ENCODE measurements around the gene DRC3.

DRC3 gene

DNA sequence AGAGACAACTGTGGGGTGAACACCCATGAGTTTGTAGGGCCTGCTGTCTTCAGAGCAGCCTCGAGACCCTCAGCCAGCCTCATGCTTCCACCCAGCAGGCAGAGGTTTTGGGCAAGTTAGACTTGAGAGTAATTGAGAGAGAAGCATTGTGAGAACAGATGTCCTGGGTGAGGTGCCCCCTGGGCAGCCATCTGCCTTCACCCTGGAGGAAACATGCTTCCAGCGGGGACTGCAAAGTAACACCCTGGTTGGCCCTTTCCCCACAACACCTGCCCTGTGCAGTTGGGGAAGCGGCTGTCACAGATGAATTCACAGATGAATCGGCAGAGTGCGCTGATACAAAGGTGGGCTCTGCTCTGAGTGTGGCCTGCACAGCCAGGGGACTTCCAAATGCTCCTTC, 42.9 kb downstream of the DRC3 start:
- Mint-ChIP-seq H3K4me1 (ENCODE audit: low read depth in 2 of 2) (no peaks in the 10 kb centered on the region), H3K36me3 (ENCODE audit: insufficient read depth) (peaks cover 12% of the 10 kb centered on the region), H3K9me3 (no peaks in the 10 kb centered on the region), H3K27ac (peak overlapping the region; percentile 41 to 46), H3K27me3 (no peaks in the 10 kb centered on the region), H3K4me3 (no peak overlapping the region)
- no peak for DNase-seq
- no peak for ATAC-seq (replicated peaks)

DNA sequence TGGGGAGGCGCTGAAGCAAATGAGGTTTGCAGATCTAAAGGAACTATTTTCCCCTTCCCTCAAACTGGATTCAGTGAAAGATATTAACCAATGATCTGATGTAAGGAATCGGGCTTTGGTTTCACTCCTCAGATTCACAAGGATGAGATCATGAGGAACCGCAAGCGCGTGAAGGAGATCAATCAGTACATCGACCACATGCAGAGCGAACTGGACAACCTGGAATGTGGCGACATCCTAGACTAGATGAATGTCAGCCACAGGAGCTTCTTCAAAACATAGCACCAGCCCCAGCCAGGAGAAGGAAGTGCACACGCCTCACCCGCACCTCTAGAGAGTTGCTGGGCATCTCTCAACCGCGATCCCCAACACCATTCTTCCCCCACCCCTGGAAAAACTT, 43.8 kb downstream of the DRC3 start:
- H3K9me3 Mint-ChIP-seq, result no peaks in the 10 kb centered on the region
- H3K4me1 Mint-ChIP-seq (ENCODE audit: low read depth in 2 of 2), result no peaks in the 10 kb centered on the region
- ATAC-seq (replicated peaks) (no peak), DNase-seq (no peak)
- H3K27ac Mint-ChIP-seq, result no peak overlapping the region
- peaks cover 12% of the 10 kb centered on the region for H3K36me3 Mint-ChIP-seq (ENCODE audit: insufficient read depth)
- no peak overlapping the region for H3K4me3 Mint-ChIP-seq
- no peaks in the 10 kb centered on the region for H3K27me3 Mint-ChIP-seq

DNA sequence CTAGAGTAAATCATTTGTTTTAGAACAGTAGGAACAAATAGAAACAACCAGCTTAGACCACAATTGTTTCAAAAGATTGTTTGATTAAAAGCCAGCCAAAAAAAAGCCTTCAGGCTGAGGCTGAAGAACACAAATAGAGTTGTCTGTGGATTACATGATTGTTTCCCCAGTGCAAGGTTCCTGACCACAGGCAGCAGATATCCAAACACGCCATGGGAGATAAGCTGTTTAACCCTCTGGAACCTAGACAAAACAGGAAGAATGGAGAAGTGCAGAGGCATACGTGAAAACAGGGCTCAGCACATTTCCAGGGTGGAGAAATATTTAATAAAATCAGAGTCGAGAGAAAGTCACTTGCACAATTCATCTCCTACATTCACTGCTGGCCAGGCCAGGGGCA, 45.3 kb downstream of the DRC3 start:
- Mint-ChIP-seq H3K36me3 (ENCODE audit: insufficient read depth) (peaks cover 12% of the 10 kb centered on the region), H3K4me1 (ENCODE audit: low read depth in 2 of 2) (no peaks in the 10 kb centered on the region), H3K9me3 (no peaks in the 10 kb centered on the region), H3K27ac (no peak overlapping the region), H3K4me3 (no peak overlapping the region), H3K27me3 (no peaks in the 10 kb centered on the region)
- DNase-seq (no peak), ATAC-seq (replicated peaks) (no peak)

DNA sequence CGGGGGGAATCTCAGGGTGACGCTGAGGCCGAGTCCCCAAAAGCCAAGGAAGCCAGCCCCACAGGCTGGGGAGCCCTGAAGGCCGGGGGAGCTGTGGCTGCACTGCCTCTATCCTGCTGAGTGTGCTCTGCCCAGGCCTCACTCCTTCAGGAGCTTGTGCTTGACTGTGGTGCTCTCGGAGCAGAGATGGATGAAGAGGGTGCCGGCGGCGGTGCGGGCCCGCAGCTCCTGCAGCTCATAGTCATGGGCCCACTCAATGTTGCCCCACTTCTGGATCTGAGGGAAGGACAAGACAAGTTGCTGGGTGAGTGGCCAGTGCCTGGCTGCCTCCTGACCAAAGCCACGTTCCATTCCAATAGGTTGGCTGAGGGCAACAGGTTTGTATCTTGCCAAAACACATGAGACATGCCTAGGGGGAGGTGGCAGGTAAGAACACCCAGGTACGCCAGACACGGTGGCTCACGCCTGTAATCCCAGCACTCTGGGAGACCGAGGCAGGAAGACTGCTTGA, 45.8 kb downstream of the DRC3 start:
- Mint-ChIP-seq H3K4me3 (no peak overlapping the region), H3K9me3 (no peaks in the 10 kb centered on the region), H3K4me1 (ENCODE audit: low read depth in 2 of 2) (no peaks in the 10 kb centered on the region), H3K27ac (no peak overlapping the region), H3K36me3 (ENCODE audit: insufficient read depth) (peaks cover 12% of the 10 kb centered on the region), H3K27me3 (no peaks in the 10 kb centered on the region)
- no peak for DNase-seq
- ATAC-seq (replicated peaks), result no peak

DNA sequence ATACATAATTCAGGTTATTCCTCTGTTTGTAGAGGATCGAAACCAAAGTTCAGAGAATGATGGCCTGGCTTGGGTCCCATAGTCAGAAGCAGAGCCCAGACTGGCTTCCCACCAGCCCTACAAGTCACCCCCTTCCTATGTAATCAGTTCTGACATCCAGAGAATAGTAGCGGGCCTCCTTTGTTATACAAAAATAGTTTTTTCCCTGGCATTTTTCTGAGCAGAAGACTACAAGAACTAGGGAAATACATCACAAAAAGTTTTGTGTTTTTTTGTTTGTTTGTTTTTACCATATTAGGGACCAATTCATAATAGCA, 47.1 kb downstream of the DRC3 start:
- Mint-ChIP-seq H3K36me3 (ENCODE audit: insufficient read depth) (peaks cover 21% of the 10 kb centered on the region), H3K27me3 (no peaks in the 10 kb centered on the region), H3K4me1 (ENCODE audit: low read depth in 2 of 2) (no peaks in the 10 kb centered on the region), H3K27ac (no peak overlapping the region), H3K4me3 (no peak overlapping the region), H3K9me3 (no peaks in the 10 kb centered on the region)
- ATAC-seq (replicated peaks) (no peak), DNase-seq (no peak)

DNA sequence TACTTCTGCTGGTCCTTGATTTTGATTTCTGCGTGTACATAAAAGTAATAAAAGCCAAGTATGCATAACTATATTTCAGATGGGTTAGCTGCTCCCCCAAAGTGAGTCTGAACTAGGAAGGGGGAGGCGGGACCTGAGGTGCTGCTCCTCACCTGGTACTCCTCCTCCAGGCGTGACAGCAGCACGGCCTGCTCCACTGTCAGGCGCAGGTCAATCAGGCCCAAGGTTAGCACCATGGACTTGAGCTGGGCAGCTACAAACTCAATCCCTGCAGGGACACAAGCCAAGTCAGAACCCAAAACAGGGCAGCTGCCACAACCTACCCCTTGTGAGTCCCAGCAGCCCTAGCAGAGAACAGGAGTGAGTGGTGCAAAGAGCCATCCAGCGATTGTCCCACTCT, 48.3 kb downstream of the DRC3 start:
- Mint-ChIP-seq H3K4me3 (no peak overlapping the region), H3K36me3 (ENCODE audit: insufficient read depth) (peaks cover 14% of the 10 kb centered on the region), H3K27ac (no peak overlapping the region), H3K9me3 (no peaks in the 10 kb centered on the region), H3K4me1 (ENCODE audit: low read depth in 2 of 2) (peaks cover 6 to 10% of the 10 kb centered on the region in 2 donors), H3K27me3 (no peaks in the 10 kb centered on the region)
- no peak for ATAC-seq (replicated peaks)
- no peak for DNase-seq

DNA sequence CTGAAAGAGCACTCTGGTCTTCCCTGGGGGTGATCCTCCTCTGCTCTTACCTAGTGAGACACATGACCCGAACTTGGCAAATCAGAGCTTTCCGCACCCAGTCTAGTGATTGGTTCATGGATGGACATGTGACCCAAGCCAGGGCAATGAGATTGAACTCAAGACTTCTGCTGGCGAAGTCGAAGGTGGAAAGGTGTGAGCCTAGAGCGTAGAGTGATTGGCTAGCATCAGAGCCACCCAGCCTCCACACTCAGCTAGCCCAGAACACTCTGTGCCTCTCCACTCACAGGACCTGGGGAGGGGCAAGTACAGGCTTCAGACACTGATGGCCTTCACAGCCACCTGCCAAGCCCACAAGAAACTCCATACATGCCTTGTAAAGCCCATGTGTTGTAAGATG, 48.7 kb downstream of the DRC3 start:
- H3K4me1 Mint-ChIP-seq (ENCODE audit: low read depth in 2 of 2), result peaks cover 10 to 14% of the 10 kb centered on the region in 2 donors
- H3K36me3 Mint-ChIP-seq (ENCODE audit: insufficient read depth), result peaks cover 14% of the 10 kb centered on the region
- no peaks in the 10 kb centered on the region for H3K9me3 Mint-ChIP-seq
- no peak overlapping the region for H3K4me3 Mint-ChIP-seq
- no peaks in the 10 kb centered on the region for H3K27me3 Mint-ChIP-seq
- DNase-seq (no peak), ATAC-seq (replicated peaks) (no peak)
- no peak overlapping the region for H3K27ac Mint-ChIP-seq

GRCh38 chr17:18025241-18025944, 52.7 kb downstream of the DRC3 start:
- H3K27ac Mint-ChIP-seq, result peak overlapping the region; percentile 78 to 92
- no peaks in the 10 kb centered on the region for H3K27me3 Mint-ChIP-seq
- H3K4me1 Mint-ChIP-seq (ENCODE audit: low read depth in 2 of 2), result peaks cover 16 to 17% of the 10 kb centered on the region in 2 donors
- peaks cover 14% of the 10 kb centered on the region for H3K36me3 Mint-ChIP-seq (ENCODE audit: insufficient read depth)
- peak overlapping the region; percentile 48 to 64 for H3K4me3 Mint-ChIP-seq
- DNase-seq, result peak in 2 of 3 experiments; percentile 11 to 27
- H3K9me3 Mint-ChIP-seq, result no peaks in the 10 kb centered on the region
- ATAC-seq (replicated peaks), result peak; percentile 78

- peaks cover 16 to 17% of the 10 kb centered on the region in 2 donors for H3K4me1 Mint-ChIP-seq (ENCODE audit: low read depth in 2 of 2)
These were observed 53.5 kb downstream of the DRC3 start for GRCh38 chr17:18025945-18026776.

DNA sequence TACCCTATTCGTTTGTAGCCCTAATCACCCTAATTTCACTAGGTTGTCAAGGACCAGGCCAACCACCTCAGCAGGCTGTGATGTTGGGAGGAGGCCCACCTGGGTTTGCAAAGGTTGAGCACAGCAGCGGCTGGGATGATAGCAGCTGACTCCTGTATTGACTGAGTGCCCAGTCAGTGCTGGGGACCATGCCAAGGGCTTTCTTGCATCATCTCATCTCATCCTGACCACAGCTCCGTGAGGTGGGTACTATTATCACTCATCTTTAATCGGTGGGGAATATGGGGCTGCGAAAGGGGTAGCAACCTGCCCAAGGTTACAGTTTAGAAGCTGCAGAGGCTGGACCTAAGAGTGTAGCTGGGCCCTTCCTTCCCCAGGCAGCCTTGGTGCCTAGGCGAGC, 54.6 kb downstream of the DRC3 start:
- Mint-ChIP-seq H3K4me1 (ENCODE audit: low read depth in 2 of 2) (peaks cover 16 to 17% of the 10 kb centered on the region in 2 donors), H3K4me3 (no peak overlapping the region), H3K27ac (no peak overlapping the region), H3K36me3 (ENCODE audit: insufficient read depth) (peaks cover 13% of the 10 kb centered on the region), H3K27me3 (no peaks in the 10 kb centered on the region), H3K9me3 (no peaks in the 10 kb centered on the region)
- DNase-seq (no peak), ATAC-seq (replicated peaks) (no peak)

More at GRCh38 chr17:18025945-18026776, 53.5 kb downstream of the DRC3 start:
- Mint-ChIP-seq H3K9me3 (no peaks in the 10 kb centered on the region), H3K27me3 (no peaks in the 10 kb centered on the region), H3K36me3 (ENCODE audit: insufficient read depth) (peaks cover 14% of the 10 kb centered on the region), H3K4me3 (peak overlapping the region; percentile 48 to 64), H3K27ac (peak overlapping the region; percentile 78 to 92)
- peak; percentile 93 for ATAC-seq (replicated peaks)
- DNase-seq, result peak; percentile 33 to 49 (median 38)

- Mint-ChIP-seq H3K9me3 (no peaks in the 10 kb centered on the region), H3K27me3 (no peaks in the 10 kb centered on the region), H3K4me3 (no peak overlapping the region), H3K4me1 (ENCODE audit: low read depth in 2 of 2) (peaks cover 23 to 24% of the 10 kb centered on the region in 2 donors), H3K27ac (no peak overlapping the region), H3K36me3 (ENCODE audit: insufficient read depth) (peaks cover 10% of the 10 kb centered on the region)
- DNase-seq, result no peak
- no peak for ATAC-seq (replicated peaks)
These were observed 55.7 kb downstream of the DRC3 start for GRCh38 chr17:18028114-18028951.

- no peaks in the 10 kb centered on the region for H3K27me3 Mint-ChIP-seq
- H3K36me3 Mint-ChIP-seq (ENCODE audit: insufficient read depth), result peaks cover 6% of the 10 kb centered on the region
- peaks cover 23 to 29% of the 10 kb centered on the region in 2 donors for H3K4me1 Mint-ChIP-seq (ENCODE audit: low read depth in 2 of 2)
- no peak overlapping the region for H3K27ac Mint-ChIP-seq
- no peak for DNase-seq
- no peaks in the 10 kb centered on the region for H3K9me3 Mint-ChIP-seq
- H3K4me3 Mint-ChIP-seq, result no peak overlapping the region
- no peak for ATAC-seq (replicated peaks)
These were observed 56.4 kb downstream of the DRC3 start for GRCh38 chr17:18028952-18029540.

DNA sequence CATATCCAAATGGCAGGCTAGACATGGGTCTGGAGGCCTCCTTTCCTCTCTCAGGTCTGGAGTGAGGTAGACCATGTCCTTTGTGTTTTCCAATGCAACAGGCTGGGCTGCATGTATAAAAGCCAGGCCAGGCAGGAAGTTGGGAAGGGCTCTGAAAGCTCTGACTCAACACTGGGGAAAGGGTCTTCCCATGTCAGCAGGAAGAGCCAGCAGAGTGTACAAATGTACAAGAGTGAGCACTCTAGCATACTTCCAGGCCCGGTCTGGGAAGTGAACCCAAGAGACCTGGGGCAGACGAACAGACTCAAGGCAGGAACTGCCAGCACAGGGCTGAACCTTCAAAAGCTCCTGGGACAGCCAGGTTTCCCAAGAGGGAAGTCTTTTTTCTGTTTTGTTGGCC, 59.3 kb downstream of the DRC3 start:
- Mint-ChIP-seq H3K36me3 (ENCODE audit: insufficient read depth) (no peaks in the 10 kb centered on the region), H3K27ac (no peak overlapping the region), H3K27me3 (no peaks in the 10 kb centered on the region), H3K4me1 (ENCODE audit: low read depth in 2 of 2) (peaks cover 8 to 12% of the 10 kb centered on the region in 2 donors), H3K9me3 (no peaks in the 10 kb centered on the region), H3K4me3 (no peak overlapping the region)
- ATAC-seq (replicated peaks), result no peak
- DNase-seq, result no peak

Measured in effector memory CD8-positive, alpha-beta T cell (primary cell).